ENCODE data around the gene CDKN1C.

CDKN1C gene

GRCh38 chr11:2904153-2905052 lies 18.8 kb upstream of the CDKN1C start:
- no peak for DNase-seq

- DNase-seq, result no peak
Measured at GRCh38 chr11:2903672-2904011, 18.1 kb upstream of the CDKN1C start.

GRCh38 chr11:2902784-2903671 lies 17.5 kb upstream of the CDKN1C start:
- no peak for DNase-seq

GRCh38 chr11:2901854-2902783 lies 16.5 kb upstream of the CDKN1C start:
- DNase-seq, result peak; percentile 98

GRCh38 chr11:2901196-2901796 lies 15.7 kb upstream of the CDKN1C start:
- no peak for DNase-seq

- DNase-seq, result peak; percentile 70
Measured at GRCh38 chr11:2899080-2899783, 13.7 kb upstream of the CDKN1C start.

GRCh38 chr11:2898366-2899079 lies 12.9 kb upstream of the CDKN1C start:
- DNase-seq, result peak; percentile 92

- no peak for DNase-seq
Measured at GRCh38 chr11:2897048-2897447, 11.5 kb upstream of the CDKN1C start.

- DNase-seq, result no peak
Measured at GRCh38 chr11:2896047-2896446, 10.5 kb upstream of the CDKN1C start.

- DNase-seq, result no peak
Measured at GRCh38 chr11:2893935-2894334, 8.4 kb upstream of the CDKN1C start.

GRCh38 chr11:2892967-2893528 lies 7.5 kb upstream of the CDKN1C start:
- no peak for DNase-seq

- DNase-seq, result peak; percentile 81
Measured at GRCh38 chr11:2892215-2892966, 6.8 kb upstream of the CDKN1C start.

- peak; percentile 83 for DNase-seq
Measured at GRCh38 chr11:2891326-2892214, 6.0 kb upstream of the CDKN1C start.

- DNase-seq, result no peak
Measured at GRCh38 chr11:2890466-2891294, 5.1 kb upstream of the CDKN1C start.

- no peak for DNase-seq
Measured at GRCh38 chr11:2889362-2890273, 4.0 kb upstream of the CDKN1C start.

- DNase-seq, result peak; percentile 95
Measured at GRCh38 chr11:2888266-2888968, 2.8 kb upstream of the CDKN1C start.
